Activated naive CD4-positive, alpha-beta T cell treated with anti-CD3 and anti-CD28 coated beads, Interleukin-2, amount 50 U/mL, for 24 hours (primary cell): ENCODE data around the gene ATXN1L.
"Not testable (repeated sequence)": the region's sequence is repeated elsewhere in the genome, so short reads cannot be mapped to it uniquely, and the experiment has no call there.

Experiments used
- H3K27ac Mint-ChIP-seq: one replicate; pipeline ENCODE4 v1.8.0; 2021; ENCODE audit warnings: mild to moderate bottlenecking, mixed read lengths
- H3K27me3 Mint-ChIP-seq: one replicate; pipeline ENCODE4 v1.8.0; 2021; ENCODE audit warnings: mixed read lengths
- H3K36me3 Mint-ChIP-seq: one replicate; pipeline ENCODE4 v1.8.0; 2021; ENCODE audit warnings: mixed read lengths
- H3K4me1 Mint-ChIP-seq: one replicate; pipeline ENCODE4 v1.8.0; 2021; ENCODE audit warnings: mixed read lengths
- H3K4me3 Mint-ChIP-seq: one replicate; pipeline ENCODE4 v1.8.0; 2021; ENCODE audit warnings: mild to moderate bottlenecking, mixed read lengths
- H3K9me3 Mint-ChIP-seq: one replicate; pipeline ENCODE4 v1.8.0; 2021; ENCODE audit warnings: mixed read lengths

ATXN1L gene, protein sequence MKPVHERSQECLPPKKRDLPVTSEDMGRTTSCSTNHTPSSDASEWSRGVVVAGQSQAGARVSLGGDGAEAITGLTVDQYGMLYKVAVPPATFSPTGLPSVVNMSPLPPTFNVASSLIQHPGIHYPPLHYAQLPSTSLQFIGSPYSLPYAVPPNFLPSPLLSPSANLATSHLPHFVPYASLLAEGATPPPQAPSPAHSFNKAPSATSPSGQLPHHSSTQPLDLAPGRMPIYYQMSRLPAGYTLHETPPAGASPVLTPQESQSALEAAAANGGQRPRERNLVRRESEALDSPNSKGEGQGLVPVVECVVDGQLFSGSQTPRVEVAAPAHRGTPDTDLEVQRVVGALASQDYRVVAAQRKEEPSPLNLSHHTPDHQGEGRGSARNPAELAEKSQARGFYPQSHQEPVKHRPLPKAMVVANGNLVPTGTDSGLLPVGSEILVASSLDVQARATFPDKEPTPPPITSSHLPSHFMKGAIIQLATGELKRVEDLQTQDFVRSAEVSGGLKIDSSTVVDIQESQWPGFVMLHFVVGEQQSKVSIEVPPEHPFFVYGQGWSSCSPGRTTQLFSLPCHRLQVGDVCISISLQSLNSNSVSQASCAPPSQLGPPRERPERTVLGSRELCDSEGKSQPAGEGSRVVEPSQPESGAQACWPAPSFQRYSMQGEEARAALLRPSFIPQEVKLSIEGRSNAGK

DNA sequence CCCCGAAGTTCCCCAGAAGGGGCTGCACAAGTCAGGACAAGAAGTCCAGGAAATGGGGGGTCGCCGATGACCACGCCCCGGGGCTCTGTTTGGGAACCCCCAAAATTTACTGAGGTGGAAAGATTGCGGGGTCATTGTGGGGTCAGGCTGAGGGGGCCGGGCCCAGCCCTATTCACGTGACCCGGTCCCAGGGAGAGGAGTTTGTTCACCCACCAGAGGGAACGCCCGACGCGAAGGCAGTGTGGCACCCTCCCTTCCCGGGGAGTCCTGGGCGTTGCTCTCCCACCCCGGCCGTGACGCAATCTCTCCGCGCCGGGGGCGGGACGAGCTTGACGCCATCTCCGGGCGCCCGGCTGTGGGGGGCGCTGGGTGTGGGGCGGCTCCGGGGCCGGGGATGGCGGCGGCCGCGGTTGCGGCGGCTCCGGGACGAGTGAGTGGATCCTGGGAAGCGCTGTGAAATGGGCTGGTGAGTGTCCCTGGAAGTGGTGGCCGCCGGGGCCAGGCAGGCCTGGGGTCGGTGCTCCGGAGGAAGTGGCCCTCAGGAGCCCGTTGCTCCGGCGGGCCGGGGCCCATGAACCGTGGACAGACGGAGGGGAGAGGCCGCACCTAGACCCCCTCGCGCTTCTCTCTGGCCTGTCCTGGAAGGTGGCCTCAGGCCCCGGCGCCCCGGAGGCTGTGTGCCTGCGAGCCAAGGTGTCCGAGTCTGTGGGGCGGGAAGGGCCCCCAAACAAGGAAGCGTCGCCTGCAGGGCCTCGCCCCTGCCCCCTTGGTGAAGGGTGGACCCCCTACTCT, at the start of gene ATXN1L:
TSS of gene ATXN1L (plus strand) at position 338 of the 792 bp plus-strand sequence. CDS start 3,765 bp downstream, outside the sequence.
- Mint-ChIP-seq H3K4me3 (peak within 1 kb of the TSS; percentile 94), H3K36me3 (peaks cover 15% of the 10 kb centered on the region), H3K4me1 (peaks cover 47% of the 10 kb centered on the region), H3K27ac (peak within 1 kb of the TSS; percentile 95), H3K27me3 (no peaks in the 10 kb centered on the region), H3K9me3 (no peaks in the 10 kb centered on the region)

DNA sequence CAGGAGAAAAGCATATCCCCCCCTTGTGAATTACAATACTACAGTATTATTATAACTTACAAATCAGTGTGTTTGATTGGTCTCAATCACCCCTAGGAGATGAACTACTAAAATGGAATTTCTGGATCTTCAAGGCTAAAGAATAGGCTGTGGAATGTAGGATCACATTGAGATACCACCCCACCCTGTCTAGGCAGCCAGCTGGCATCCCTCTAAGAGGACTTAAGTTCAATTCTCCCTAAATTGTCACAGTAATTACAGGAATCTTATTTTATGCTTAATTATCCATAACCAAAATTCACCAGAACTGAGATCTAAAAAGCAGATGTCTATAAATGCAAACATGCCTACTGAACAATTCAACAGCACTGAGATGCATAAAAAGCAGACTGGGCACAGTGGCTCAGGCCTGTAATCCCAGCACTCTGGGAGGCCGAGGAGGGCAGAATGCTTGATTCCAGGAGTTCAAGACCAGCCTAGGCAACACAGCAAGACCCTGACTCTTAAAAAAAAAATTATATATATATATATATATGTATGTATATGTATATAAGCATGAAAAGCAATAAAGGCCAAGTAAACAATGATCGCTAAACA, 49.2 kb upstream of the ATXN1L start:
- no peaks in the 10 kb centered on the region for H3K27me3 Mint-ChIP-seq
- H3K4me1 Mint-ChIP-seq, result peaks cover 66% of the 10 kb centered on the region
- H3K4me3 Mint-ChIP-seq, result no peak overlapping the region
- H3K36me3 Mint-ChIP-seq, result peaks cover 7% of the 10 kb centered on the region
- no peaks in the 10 kb centered on the region for H3K9me3 Mint-ChIP-seq
- H3K27ac Mint-ChIP-seq, result peak overlapping the region; percentile 17

DNA sequence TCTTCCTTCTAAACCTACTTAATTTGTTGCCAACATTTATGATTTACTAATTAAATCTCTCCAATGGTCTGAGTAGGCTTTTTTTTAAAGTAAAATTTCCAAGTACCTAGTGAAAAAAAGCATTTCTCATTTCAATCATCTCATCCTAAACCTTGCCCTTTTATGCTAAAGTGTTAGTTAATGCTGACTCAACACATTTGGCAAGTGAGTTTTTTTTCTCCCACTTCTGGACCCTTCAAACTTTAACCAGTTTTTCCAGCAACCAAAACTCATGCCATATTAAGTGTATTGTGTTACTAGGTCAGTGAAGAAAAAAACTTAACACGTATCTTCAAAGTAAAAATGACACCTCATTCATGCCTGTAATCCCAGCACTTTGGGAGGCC, 42.5 kb upstream of the ATXN1L start:
- Mint-ChIP-seq H3K36me3 (peaks cover 8% of the 10 kb centered on the region), H3K4me3 (no peak overlapping the region), H3K27me3 (no peaks in the 10 kb centered on the region), H3K27ac (no peak overlapping the region), H3K4me1 (peaks cover 51% of the 10 kb centered on the region), H3K9me3 (no peaks in the 10 kb centered on the region)

GRCh38 chr16:71807905-71808592, 37.7 kb upstream of the ATXN1L start:
- peak overlapping the region; percentile 100 for H3K27ac Mint-ChIP-seq
- peaks cover 7% of the 10 kb centered on the region for H3K36me3 Mint-ChIP-seq
- no peaks in the 10 kb centered on the region for H3K9me3 Mint-ChIP-seq
- H3K27me3 Mint-ChIP-seq, result no peaks in the 10 kb centered on the region
- H3K4me3 Mint-ChIP-seq, result peak overlapping the region; percentile 99
- peaks cover 45% of the 10 kb centered on the region for H3K4me1 Mint-ChIP-seq

DNA sequence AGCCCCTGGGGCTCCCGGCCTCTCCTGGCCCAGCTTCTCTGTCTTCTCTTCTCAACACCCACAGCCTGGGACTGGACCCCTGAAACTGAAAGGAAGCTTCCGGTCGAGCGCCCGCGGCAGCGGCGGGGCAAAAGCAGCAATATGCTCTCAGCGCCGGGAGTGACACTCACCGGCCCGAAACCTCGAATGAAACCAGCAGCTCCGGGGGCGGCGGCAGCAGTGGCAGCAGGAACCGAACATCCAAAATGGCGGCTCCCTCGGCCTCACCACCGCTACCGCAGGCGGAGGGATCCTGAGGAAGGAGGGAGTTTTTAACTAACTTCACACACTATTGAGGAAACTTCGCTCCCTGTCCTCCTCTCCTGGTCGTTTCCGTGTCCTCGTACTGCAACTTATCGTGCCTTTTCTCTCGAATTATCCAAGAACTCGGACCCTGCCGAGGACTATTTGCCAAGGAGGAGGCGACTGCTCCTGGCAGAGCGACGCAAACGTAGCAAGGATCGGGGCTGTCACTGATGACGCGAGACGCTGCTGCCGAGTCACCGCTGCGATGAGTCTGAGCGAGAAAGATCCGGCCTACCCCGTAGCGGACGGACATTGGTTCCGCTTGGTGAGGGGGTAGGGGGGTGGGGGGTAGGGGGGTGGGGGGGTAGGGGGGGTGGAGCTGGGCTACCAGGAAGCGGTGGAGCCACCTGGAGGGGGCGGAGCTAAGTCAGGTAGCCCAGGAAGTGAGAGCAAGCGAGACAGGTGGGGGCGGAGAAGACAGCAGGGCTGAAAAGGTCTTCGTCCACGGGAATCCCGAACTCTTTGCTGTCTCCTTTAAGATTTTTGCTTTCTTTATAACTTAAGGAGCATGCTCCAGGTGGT, 37.0 kb upstream of the ATXN1L start, which contains the start of gene AP1G1:
TSS of gene AP1G1 (minus strand) at position 242 of the 867 bp plus-strand sequence. CDS start 19,355 bp downstream, outside the sequence.
- peaks cover 39% of the 10 kb centered on the region for H3K4me1 Mint-ChIP-seq
- H3K27me3 Mint-ChIP-seq, result no peaks in the 10 kb centered on the region
- H3K9me3 Mint-ChIP-seq, result no peaks in the 10 kb centered on the region
- H3K36me3 Mint-ChIP-seq, result peaks cover 5% of the 10 kb centered on the region
- H3K27ac Mint-ChIP-seq, result peak within 1 kb of the TSS; percentile 100
- H3K4me3 Mint-ChIP-seq, result peak within 1 kb of the TSS; percentile 99

DNA sequence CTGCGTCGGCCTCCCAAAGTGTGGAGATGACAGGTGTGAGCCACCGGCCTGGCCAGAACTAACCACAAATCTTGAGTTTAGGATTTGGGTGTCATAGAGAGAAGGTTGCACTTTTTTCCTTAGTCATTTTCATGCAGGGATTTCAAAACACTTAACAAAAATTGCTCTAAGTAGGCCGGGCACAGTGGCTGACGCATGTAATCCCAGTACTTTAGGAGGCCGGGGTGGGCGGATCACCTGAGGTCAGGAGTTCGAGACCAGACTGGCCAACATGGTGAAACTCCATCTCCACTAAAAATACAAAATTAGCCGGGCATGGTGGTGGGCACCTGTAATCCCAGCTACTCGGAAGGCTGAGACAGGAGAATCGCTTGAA, 35.6 kb upstream of the ATXN1L start:
- H3K9me3 Mint-ChIP-seq, H3K27me3 Mint-ChIP-seq, H3K36me3 Mint-ChIP-seq: not testable (repeated sequence)
- Mint-ChIP-seq H3K4me3 (peak overlapping the region; percentile 99), H3K27ac (peak overlapping the region; percentile 100), H3K4me1 (peaks cover 27% of the 10 kb centered on the region)

GRCh38 chr16:71811261-71811803, 34.4 kb upstream of the ATXN1L start:
- Mint-ChIP-seq H3K27ac (peak overlapping the region; percentile 70), H3K4me3 (no peak overlapping the region), H3K4me1 (peaks cover 21% of the 10 kb centered on the region)

DNA sequence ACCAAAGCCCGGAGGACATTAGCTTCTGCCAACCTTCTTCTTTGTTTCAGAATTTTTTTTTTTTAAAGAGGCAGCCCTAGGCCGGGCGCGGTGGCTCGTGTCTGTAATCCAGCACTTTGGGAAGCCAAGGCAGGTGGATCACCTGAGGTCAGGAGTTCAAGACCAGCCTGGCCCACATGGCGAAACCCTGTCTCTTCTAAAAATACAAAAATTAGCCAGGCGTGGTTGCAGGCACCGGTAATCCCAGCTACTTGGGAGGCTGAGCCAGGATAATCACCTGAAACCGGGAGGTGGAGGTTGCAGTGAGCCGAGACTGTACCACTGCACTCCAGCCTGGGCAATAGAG, 28.6 kb upstream of the ATXN1L start:
- peak overlapping the region; percentile 74 for H3K27ac Mint-ChIP-seq
- H3K9me3 Mint-ChIP-seq, H3K27me3 Mint-ChIP-seq, H3K36me3 Mint-ChIP-seq: not testable (repeated sequence)
- H3K4me1 Mint-ChIP-seq, result peaks cover 12% of the 10 kb centered on the region
- peak overlapping the region; percentile 54 for H3K4me3 Mint-ChIP-seq

More at GRCh38 chr16:71811261-71811803, 34.4 kb upstream of the ATXN1L start:
- no peaks in the 10 kb centered on the region for H3K27me3 Mint-ChIP-seq
- no peaks in the 10 kb centered on the region for H3K9me3 Mint-ChIP-seq
- H3K36me3 Mint-ChIP-seq, result peaks cover 5% of the 10 kb centered on the region

GRCh38 chr16:71826533-71827017, 19.2 kb upstream of the ATXN1L start:
- Mint-ChIP-seq H3K4me3 (no peak overlapping the region), H3K4me1 (peaks cover 6% of the 10 kb centered on the region), H3K27ac (peak overlapping the region; percentile 38), H3K36me3 (peaks cover 4% of the 10 kb centered on the region), H3K9me3 (no peaks in the 10 kb centered on the region), H3K27me3 (no peaks in the 10 kb centered on the region)

GRCh38 chr16:71830359-71830758, 15.4 kb upstream of the ATXN1L start:
- no peak overlapping the region for H3K27ac Mint-ChIP-seq
- H3K9me3 Mint-ChIP-seq, result no peaks in the 10 kb centered on the region
- no peaks in the 10 kb centered on the region for H3K27me3 Mint-ChIP-seq

DNA sequence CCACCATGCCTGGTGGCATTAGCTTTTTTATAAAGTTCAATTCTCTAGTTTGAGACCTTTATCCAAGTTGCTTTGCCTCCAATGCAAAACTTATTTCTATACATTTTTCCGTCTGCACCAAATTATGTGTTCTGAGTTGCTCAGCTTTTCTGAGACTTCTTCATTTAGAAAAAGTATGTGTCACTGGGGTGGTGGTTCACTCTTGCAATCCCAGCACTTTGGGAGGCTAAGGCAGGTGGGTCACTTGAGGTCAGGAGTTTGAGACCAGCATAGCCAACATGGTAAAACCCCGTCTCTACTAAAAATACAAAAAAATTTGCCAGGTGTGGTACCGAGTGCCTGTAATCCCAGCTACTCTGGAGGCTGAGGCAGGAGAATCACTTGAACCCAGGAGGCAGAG, 14.1 kb upstream of the ATXN1L start:
- not testable (repeated sequence) for H3K27me3 Mint-ChIP-seq, H3K36me3 Mint-ChIP-seq, H3K4me1 Mint-ChIP-seq, H3K9me3 Mint-ChIP-seq, H3K27ac Mint-ChIP-seq, H3K4me3 Mint-ChIP-seq

More at GRCh38 chr16:71830359-71830758, 15.4 kb upstream of the ATXN1L start:
- H3K4me1 Mint-ChIP-seq, result peaks cover 6% of the 10 kb centered on the region
- H3K4me3 Mint-ChIP-seq, result no peak overlapping the region
- H3K36me3 Mint-ChIP-seq, result peaks cover 4% of the 10 kb centered on the region

DNA sequence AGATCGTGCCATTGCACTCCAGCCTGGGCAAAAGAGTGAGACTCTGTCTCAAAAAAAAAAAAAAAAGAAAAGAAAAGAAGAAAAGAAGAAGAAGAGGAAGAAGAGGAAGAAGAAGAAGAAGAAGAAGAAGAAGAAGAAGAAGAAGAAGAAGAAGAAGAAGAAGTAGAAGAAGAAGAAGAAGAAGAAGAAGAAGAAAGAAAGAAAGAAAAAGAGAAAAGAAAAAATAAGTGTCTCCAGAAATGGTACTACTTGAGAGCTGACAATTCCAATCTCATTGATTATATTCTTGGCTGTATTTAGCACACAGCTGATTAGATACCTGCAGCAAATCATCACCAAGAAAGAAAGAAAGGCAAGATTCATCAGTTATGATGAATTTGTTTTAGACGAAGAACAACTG, 13.7 kb upstream of the ATXN1L start:
- H3K27ac Mint-ChIP-seq, H3K4me3 Mint-ChIP-seq, H3K9me3 Mint-ChIP-seq, H3K27me3 Mint-ChIP-seq, H3K4me1 Mint-ChIP-seq, H3K36me3 Mint-ChIP-seq: not testable (repeated sequence)

- H3K9me3 Mint-ChIP-seq, result no peaks in the 10 kb centered on the region
- no peaks in the 10 kb centered on the region for H3K27me3 Mint-ChIP-seq
- H3K4me1 Mint-ChIP-seq, result no peaks in the 10 kb centered on the region
- no peak overlapping the region for H3K4me3 Mint-ChIP-seq
- H3K27ac Mint-ChIP-seq, result no peak overlapping the region
- no peaks in the 10 kb centered on the region for H3K36me3 Mint-ChIP-seq
These were observed 11.5 kb upstream of the ATXN1L start for GRCh38 chr16:71834291-71834690.

DNA sequence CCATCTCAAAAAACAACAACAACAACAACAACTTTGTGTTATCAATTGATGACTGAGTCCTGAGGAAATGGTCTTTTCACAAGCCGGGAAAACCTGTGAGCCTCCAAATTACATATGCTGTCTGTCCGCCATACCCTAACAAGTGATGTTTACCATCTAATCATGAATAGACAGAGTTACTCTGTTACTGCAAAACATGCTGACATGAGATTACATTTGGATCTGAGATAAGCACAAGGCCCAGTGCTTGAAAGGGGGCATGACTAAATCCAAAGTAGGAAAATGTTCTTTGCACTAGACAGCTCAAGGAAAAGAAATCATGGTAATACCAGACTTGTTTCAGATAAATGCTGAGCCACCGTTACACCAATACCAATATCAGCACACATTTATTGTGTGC, 8.6 kb upstream of the ATXN1L start:
- no peaks in the 10 kb centered on the region for H3K9me3 Mint-ChIP-seq
- no peak overlapping the region for H3K4me3 Mint-ChIP-seq
- no peaks in the 10 kb centered on the region for H3K36me3 Mint-ChIP-seq
- H3K4me1 Mint-ChIP-seq, result peaks cover 3% of the 10 kb centered on the region
- H3K27me3 Mint-ChIP-seq, result no peaks in the 10 kb centered on the region
- H3K27ac Mint-ChIP-seq, result no peak overlapping the region
